A673 (cell line): ENCODE results near the gene SRSF2.

Experiments used
- CTCF ChIP-seq: fragments of 300-800, 200-600 bp; sonication (generic); conservative IDR thresholded peaks from 2 replicates; pipeline ENCODE4 v1.5.1; 2017; ENCODE audit warnings: low read depth, mild to moderate bottlenecking, antibody characterized with exemption, low read length, moderate library complexity, mixed read lengths
- EZH2 ChIP-seq: fragments of 200-600 bp; sonication (generic); IDR thresholded peaks from 2 replicates; pipeline ENCODE4 v1.6.1; 2017; ENCODE audit warnings: borderline replicate concordance, low read depth, mild to moderate bottlenecking, mixed read lengths, antibody characterized with exemption, low read length; ENCODE audit not compliant: poor library complexity, severe bottlenecking

- no peak for TF ChIP-seq EZH2
- TF ChIP-seq CTCF = no peak
Observed at GRCh38 chr17:76716839-76717215, 20.3 kb downstream of the SRSF2 start.
